ENCODE measurements around the gene FER.
"Not testable (repeated sequence)": the region's sequence is repeated elsewhere in the genome, so short reads cannot be mapped to it uniquely, and the experiment has no call there.

The FER gene

GRCh38 chr5:109025729-109026128 is 278.0 kb downstream of the FER start:
- not testable (repeated sequence) for H3K9ac ChIP-seq (ENCODE audit: low read depth, low read length); H3K36me3 ChIP-seq (ENCODE audit: insufficient read depth, low read depth, low read length); H3K4me1 ChIP-seq (ENCODE audit: insufficient read depth, low read length); H3K4me3 ChIP-seq (ENCODE audit: low read length); H3K27ac ChIP-seq (ENCODE audit: low read length); H3K27me3 ChIP-seq (ENCODE audit: insufficient read depth, low read length); H3K9me3 ChIP-seq (ENCODE audit: insufficient read depth, low read depth, low read length)

GRCh38 chr5:109027983-109028607 is 280.4 kb downstream of the FER start:
- Histone ChIP-seq H3K4me1 (ENCODE audit: insufficient read depth, low read length) (no peaks in the 10 kb centered on the region), H3K4me3 (ENCODE audit: low read length) (no peak overlapping the region), H3K27me3 (ENCODE audit: insufficient read depth, low read length) (no peaks in the 10 kb centered on the region), H3K9ac (ENCODE audit: low read depth, low read length) (no peak overlapping the region), H3K27ac (ENCODE audit: low read length) (no peak overlapping the region), H3K9me3 (ENCODE audit: insufficient read depth, low read depth, low read length) (no peaks in the 10 kb centered on the region), H3K36me3 (ENCODE audit: insufficient read depth, low read depth, low read length) (no peaks in the 10 kb centered on the region)

GRCh38 chr5:109028608-109029299 is 281.1 kb downstream of the FER start:
- Histone ChIP-seq H3K4me1 (ENCODE audit: insufficient read depth, low read length) (no peaks in the 10 kb centered on the region), H3K36me3 (ENCODE audit: insufficient read depth, low read depth, low read length) (no peaks in the 10 kb centered on the region), H3K9ac (ENCODE audit: low read depth, low read length) (no peak overlapping the region), H3K4me3 (ENCODE audit: low read length) (no peak overlapping the region), H3K9me3 (ENCODE audit: insufficient read depth, low read depth, low read length) (no peaks in the 10 kb centered on the region), H3K27ac (ENCODE audit: low read length) (no peak overlapping the region), H3K27me3 (ENCODE audit: insufficient read depth, low read length) (no peaks in the 10 kb centered on the region)

- H3K27ac ChIP-seq (ENCODE audit: low read length) = no peak overlapping the region
- no peaks in the 10 kb centered on the region for H3K4me1 ChIP-seq (ENCODE audit: insufficient read depth, low read length)
- no peaks in the 10 kb centered on the region for H3K36me3 ChIP-seq (ENCODE audit: insufficient read depth, low read depth, low read length)
- H3K9me3 ChIP-seq (ENCODE audit: insufficient read depth, low read depth, low read length) = no peaks in the 10 kb centered on the region
- H3K9ac ChIP-seq (ENCODE audit: low read depth, low read length) = no peak overlapping the region
- H3K27me3 ChIP-seq (ENCODE audit: insufficient read depth, low read length) = no peaks in the 10 kb centered on the region
- H3K4me3 ChIP-seq (ENCODE audit: low read length) = no peak overlapping the region
These were observed 282.1 kb downstream of the FER start for GRCh38 chr5:109029847-109030246.

GRCh38 chr5:109030360-109031143 is 282.9 kb downstream of the FER start:
- Histone ChIP-seq H3K4me3 (ENCODE audit: low read length) (no peak overlapping the region), H3K4me1 (ENCODE audit: insufficient read depth, low read length) (no peaks in the 10 kb centered on the region), H3K36me3 (ENCODE audit: insufficient read depth, low read depth, low read length) (no peaks in the 10 kb centered on the region), H3K27me3 (ENCODE audit: insufficient read depth, low read length) (no peaks in the 10 kb centered on the region), H3K9ac (ENCODE audit: low read depth, low read length) (no peak overlapping the region), H3K27ac (ENCODE audit: low read length) (no peak overlapping the region), H3K9me3 (ENCODE audit: insufficient read depth, low read depth, low read length) (no peaks in the 10 kb centered on the region)

- Histone ChIP-seq H3K27ac (ENCODE audit: low read length) (no peak overlapping the region), H3K4me3 (ENCODE audit: low read length) (no peak overlapping the region), H3K27me3 (ENCODE audit: insufficient read depth, low read length) (no peaks in the 10 kb centered on the region), H3K4me1 (ENCODE audit: insufficient read depth, low read length) (no peaks in the 10 kb centered on the region), H3K9me3 (ENCODE audit: insufficient read depth, low read depth, low read length) (no peaks in the 10 kb centered on the region), H3K36me3 (ENCODE audit: insufficient read depth, low read depth, low read length) (no peaks in the 10 kb centered on the region), H3K9ac (ENCODE audit: low read depth, low read length) (no peak overlapping the region)
These were observed 286.6 kb downstream of the FER start for GRCh38 chr5:109034306-109034705.

GRCh38 chr5:109035436-109035835 is 287.7 kb downstream of the FER start:
- no peaks in the 10 kb centered on the region for H3K36me3 ChIP-seq (ENCODE audit: insufficient read depth, low read depth, low read length)
- no peaks in the 10 kb centered on the region for H3K4me1 ChIP-seq (ENCODE audit: insufficient read depth, low read length)
- H3K4me3 ChIP-seq (ENCODE audit: low read length) = no peak overlapping the region
- no peaks in the 10 kb centered on the region for H3K9me3 ChIP-seq (ENCODE audit: insufficient read depth, low read depth, low read length)
- no peak overlapping the region for H3K9ac ChIP-seq (ENCODE audit: low read depth, low read length)
- H3K27ac ChIP-seq (ENCODE audit: low read length) = no peak overlapping the region
- H3K27me3 ChIP-seq (ENCODE audit: insufficient read depth, low read length) = no peaks in the 10 kb centered on the region

- H3K9ac ChIP-seq (ENCODE audit: low read depth, low read length) = no peak overlapping the region
- H3K27ac ChIP-seq (ENCODE audit: low read length) = no peak overlapping the region
- no peak overlapping the region for H3K4me3 ChIP-seq (ENCODE audit: low read length)
- no peaks in the 10 kb centered on the region for H3K36me3 ChIP-seq (ENCODE audit: insufficient read depth, low read depth, low read length)
- no peaks in the 10 kb centered on the region for H3K4me1 ChIP-seq (ENCODE audit: insufficient read depth, low read length)
- H3K9me3 ChIP-seq (ENCODE audit: insufficient read depth, low read depth, low read length) = no peaks in the 10 kb centered on the region
- H3K27me3 ChIP-seq (ENCODE audit: insufficient read depth, low read length) = no peaks in the 10 kb centered on the region
These were observed 290.6 kb downstream of the FER start for GRCh38 chr5:109038209-109038840.

- no peak overlapping the region for H3K9ac ChIP-seq (ENCODE audit: low read depth, low read length)
- no peaks in the 10 kb centered on the region for H3K36me3 ChIP-seq (ENCODE audit: insufficient read depth, low read depth, low read length)
- no peak overlapping the region for H3K27ac ChIP-seq (ENCODE audit: low read length)
- H3K9me3 ChIP-seq (ENCODE audit: insufficient read depth, low read depth, low read length) = no peaks in the 10 kb centered on the region
- H3K4me3 ChIP-seq (ENCODE audit: low read length) = no peak overlapping the region
- no peaks in the 10 kb centered on the region for H3K4me1 ChIP-seq (ENCODE audit: insufficient read depth, low read length)
- H3K27me3 ChIP-seq (ENCODE audit: insufficient read depth, low read length) = no peaks in the 10 kb centered on the region
These were observed 293.6 kb downstream of the FER start for GRCh38 chr5:109041317-109041716.

GRCh38 chr5:109045710-109046109 is 298.0 kb downstream of the FER start:
- Histone ChIP-seq H3K9me3 (ENCODE audit: insufficient read depth, low read depth, low read length) (no peaks in the 10 kb centered on the region), H3K36me3 (ENCODE audit: insufficient read depth, low read depth, low read length) (no peaks in the 10 kb centered on the region), H3K9ac (ENCODE audit: low read depth, low read length) (no peak overlapping the region), H3K4me1 (ENCODE audit: insufficient read depth, low read length) (no peaks in the 10 kb centered on the region), H3K27ac (ENCODE audit: low read length) (no peak overlapping the region), H3K27me3 (ENCODE audit: insufficient read depth, low read length) (no peaks in the 10 kb centered on the region), H3K4me3 (ENCODE audit: low read length) (no peak overlapping the region)

GRCh38 chr5:109049565-109049964 is 301.9 kb downstream of the FER start:
- H3K36me3 ChIP-seq (ENCODE audit: insufficient read depth, low read depth, low read length) = no peaks in the 10 kb centered on the region
- H3K9me3 ChIP-seq (ENCODE audit: insufficient read depth, low read depth, low read length) = no peaks in the 10 kb centered on the region
- no peak overlapping the region for H3K4me3 ChIP-seq (ENCODE audit: low read length)
- no peak overlapping the region for H3K27ac ChIP-seq (ENCODE audit: low read length)
- no peaks in the 10 kb centered on the region for H3K27me3 ChIP-seq (ENCODE audit: insufficient read depth, low read length)
- no peaks in the 10 kb centered on the region for H3K4me1 ChIP-seq (ENCODE audit: insufficient read depth, low read length)
- H3K9ac ChIP-seq (ENCODE audit: low read depth, low read length) = no peak overlapping the region

All from iPS-20b (cell line).